ENCODE measurements around the gene CARD19.

Gene CARD19

GRCh38 chr9:93130861-93131481 lies 35.0 kb downstream of the CARD19 start:
- Histone ChIP-seq H3K9me3 (ENCODE audit: control insufficient read depth, insufficient read depth, low read length) (no peaks in the 10 kb centered on the region), H3K4me1 (ENCODE audit: insufficient read depth, low read length) (peaks cover 19% of the 10 kb centered on the region; the same call in 1 of the 2 replicates), H3K36me3 (ENCODE audit: insufficient read depth, low read length) (no peaks in the 10 kb centered on the region), H3K9ac (ENCODE audit: low read depth, low read length) (no peak overlapping the region)

- Histone ChIP-seq H3K36me3 (ENCODE audit: insufficient read depth, low read length) (no peaks in the 10 kb centered on the region), H3K4me1 (ENCODE audit: insufficient read depth, low read length) (peaks cover 16% of the 10 kb centered on the region; the same call in 1 of the 2 replicates), H3K9me3 (ENCODE audit: control insufficient read depth, insufficient read depth, low read length) (no peaks in the 10 kb centered on the region), H3K9ac (ENCODE audit: low read depth, low read length) (no peak overlapping the region)
Observed at GRCh38 chr9:93131599-93132286, 35.7 kb downstream of the CARD19 start.

DNA sequence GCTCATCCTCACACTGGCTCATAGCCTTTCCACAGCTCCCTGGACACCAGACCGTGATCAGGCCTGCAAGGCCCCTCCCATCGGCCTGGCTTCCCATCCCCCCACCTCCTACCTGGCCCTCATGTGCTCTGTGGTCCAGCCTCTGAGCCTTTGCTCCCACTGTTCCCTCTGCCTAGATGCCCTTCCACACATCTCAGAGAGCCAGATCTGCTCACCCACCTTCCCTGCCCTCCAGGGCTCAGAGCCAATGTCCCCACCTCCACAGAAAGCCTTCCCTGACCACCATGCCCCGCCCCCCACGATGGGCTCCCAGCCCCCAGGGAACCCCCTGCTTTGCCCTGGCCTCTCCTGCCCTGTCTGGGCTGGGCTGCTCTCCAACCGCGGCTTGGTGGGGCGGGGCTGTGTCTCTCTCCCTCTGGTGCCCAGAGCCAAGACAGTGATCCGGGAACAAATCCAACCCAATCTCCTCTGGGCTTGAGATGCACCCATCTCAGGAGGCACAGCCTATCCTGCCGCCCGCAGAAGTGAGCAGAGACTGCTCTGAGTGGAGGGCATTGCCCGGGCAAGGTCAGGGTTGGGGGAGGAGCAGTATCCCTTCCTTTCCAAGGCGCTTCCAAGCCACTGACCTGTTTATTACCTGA lies 36.4 kb downstream of the CARD19 start:
- Histone ChIP-seq H3K4me1 (ENCODE audit: insufficient read depth, low read length) (peaks cover 10% of the 10 kb centered on the region; the same call in 1 of the 2 replicates), H3K36me3 (ENCODE audit: insufficient read depth, low read length) (no peaks in the 10 kb centered on the region), H3K9me3 (ENCODE audit: control insufficient read depth, insufficient read depth, low read length) (no peaks in the 10 kb centered on the region), H3K9ac (ENCODE audit: low read depth, low read length) (peak overlapping the region; percentile 71; the same call in 1 of the 2 replicates)

DNA sequence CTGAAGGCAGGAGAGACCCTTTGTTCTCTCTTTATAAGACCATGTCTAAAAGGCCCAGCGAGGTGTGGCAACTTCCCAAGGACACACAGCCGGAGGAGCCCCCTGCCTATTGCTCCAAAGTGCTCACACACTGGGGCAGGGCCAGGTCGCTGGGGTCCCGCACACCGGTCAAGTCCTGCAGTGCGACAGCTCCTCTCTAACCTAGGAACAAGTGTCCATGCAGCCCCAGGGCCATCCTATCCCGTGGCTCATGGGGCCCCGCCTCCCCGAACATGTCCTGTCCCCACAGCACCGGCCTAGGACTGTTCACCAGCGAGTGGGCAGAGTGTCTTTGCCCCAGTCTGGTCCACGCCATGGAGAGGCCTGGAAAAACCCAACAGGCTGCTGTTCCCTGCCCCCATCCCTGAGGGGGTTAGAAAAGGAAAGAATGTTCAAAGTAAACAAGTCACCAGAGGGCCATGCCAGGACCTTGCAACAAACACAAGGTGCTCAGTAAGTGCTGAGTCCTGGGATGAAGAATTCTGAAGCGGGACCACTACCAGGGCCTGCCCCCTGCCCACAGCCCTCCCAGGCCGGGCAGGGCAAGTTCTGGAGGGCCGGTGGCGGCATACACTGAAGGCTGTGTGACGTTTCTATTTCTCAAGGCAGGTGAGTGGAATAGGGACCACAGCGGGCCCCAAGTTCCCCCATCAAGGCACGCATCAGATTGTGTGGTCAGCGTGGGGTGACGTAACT lies 37.1 kb downstream of the CARD19 start:
- Histone ChIP-seq H3K9me3 (ENCODE audit: control insufficient read depth, insufficient read depth, low read length) (no peaks in the 10 kb centered on the region), H3K9ac (ENCODE audit: low read depth, low read length) (peak overlapping the region; percentile 71), H3K36me3 (ENCODE audit: insufficient read depth, low read length) (no peaks in the 10 kb centered on the region), H3K4me1 (ENCODE audit: insufficient read depth, low read length) (peaks cover 5% of the 10 kb centered on the region; the same call in 1 of the 2 replicates)

DNA sequence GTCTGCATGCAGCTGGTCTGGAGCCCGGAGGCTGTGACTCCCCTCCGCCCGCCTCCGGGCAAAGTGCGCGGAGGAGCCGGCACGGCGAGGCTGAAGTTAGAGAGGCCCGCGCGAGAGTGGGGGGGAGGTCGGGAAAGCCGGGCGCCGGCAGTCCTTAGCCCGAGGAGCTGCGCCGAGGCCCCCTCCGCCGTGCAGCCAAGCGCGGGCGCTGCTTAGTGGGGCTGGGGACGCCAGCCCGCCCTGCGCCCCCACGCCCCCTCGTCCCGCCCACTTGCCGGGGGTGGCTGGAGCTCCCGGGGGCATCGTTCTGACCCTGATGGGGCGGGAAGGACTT lies 37.6 kb downstream of the CARD19 start:
- H3K4me1 ChIP-seq (ENCODE audit: insufficient read depth, low read length), result peaks cover 5% of the 10 kb centered on the region; the same call in 1 of the 2 replicates
- H3K9ac ChIP-seq (ENCODE audit: low read depth, low read length), result peak overlapping the region; percentile 71
- H3K9me3 ChIP-seq (ENCODE audit: control insufficient read depth, insufficient read depth, low read length), result no peaks in the 10 kb centered on the region
- H3K36me3 ChIP-seq (ENCODE audit: insufficient read depth, low read length), result no peaks in the 10 kb centered on the region

DNA sequence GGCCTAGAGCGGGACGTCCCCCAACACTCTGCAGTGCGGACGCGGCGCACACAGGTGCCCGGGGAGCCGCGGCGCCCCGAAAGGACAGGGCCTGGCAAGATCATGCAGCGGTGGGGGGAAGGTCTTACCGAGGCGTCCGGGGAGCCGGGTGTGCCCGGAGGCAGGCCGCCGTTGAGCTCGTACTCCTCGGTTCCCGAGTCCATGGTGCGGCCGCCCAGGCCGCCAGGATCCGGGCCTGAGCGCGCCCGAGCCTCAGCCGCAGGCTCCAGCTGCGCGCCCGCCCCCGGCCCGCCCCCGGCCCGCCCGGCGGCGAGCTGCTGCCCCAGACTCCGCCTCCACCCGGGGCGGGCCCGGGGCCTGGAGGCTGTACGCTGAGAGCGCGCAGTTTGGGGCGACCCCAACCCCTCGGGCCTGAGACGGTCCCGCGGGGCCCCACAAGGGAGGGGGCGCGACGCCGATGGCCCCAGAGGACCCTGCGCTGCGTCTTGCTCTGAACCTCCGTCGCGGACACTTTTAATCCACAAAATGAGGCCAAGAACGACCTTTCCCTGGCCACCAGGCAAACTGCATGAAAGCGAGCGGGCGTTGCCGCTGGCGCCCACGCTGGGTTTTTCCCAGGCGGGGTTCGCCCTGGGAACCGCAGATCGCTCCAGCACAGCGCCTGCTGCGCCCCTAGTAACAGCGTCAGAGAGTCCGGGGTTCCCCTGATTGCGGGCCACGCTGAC lies 38.2 kb downstream of the CARD19 start, which contains the start of gene NINJ1:
TSS of gene NINJ1 (minus strand) at position 237 of the 725 bp plus-strand sequence. CDS start at position 203, 34 bp downstream.
- Histone ChIP-seq H3K4me1 (ENCODE audit: insufficient read depth, low read length) (peaks cover 5% of the 10 kb centered on the region; the same call in 1 of the 2 replicates), H3K36me3 (ENCODE audit: insufficient read depth, low read length) (no peaks in the 10 kb centered on the region), H3K9me3 (ENCODE audit: control insufficient read depth, insufficient read depth, low read length) (no peaks in the 10 kb centered on the region), H3K9ac (ENCODE audit: low read depth, low read length) (peak within 1 kb of the TSS; percentile 71)

- Histone ChIP-seq H3K4me1 (ENCODE audit: insufficient read depth, low read length) (peaks cover 5% of the 10 kb centered on the region; the same call in 1 of the 2 replicates), H3K9ac (ENCODE audit: low read depth, low read length) (peak overlapping the region; percentile 71)
Observed at GRCh38 chr9:93134740-93135444, 38.9 kb downstream of the CARD19 start.

DNA sequence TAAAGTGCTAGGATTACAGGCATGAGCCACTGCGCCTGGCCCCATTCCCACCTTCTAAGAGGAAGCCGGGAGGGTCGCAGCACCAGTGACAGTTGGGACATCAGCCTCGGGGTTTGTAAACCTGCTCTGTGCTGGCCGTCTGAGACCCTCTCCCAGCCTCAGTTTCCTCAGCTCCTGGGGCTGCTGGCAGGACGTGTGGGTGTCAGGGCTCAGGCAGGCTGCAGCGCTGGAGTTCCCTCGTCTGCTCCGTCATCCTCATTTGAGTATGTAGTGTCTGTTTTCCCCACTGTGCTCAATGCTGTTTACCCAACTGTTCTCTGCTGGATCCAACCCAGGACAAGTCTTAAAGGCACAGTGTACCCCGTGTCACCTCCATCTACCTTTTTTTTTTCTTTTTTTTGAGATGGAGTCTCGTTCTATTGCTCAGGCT lies 40.0 kb downstream of the CARD19 start:
- H3K9ac ChIP-seq (ENCODE audit: low read depth, low read length), result no peak overlapping the region
- peaks cover 5% of the 10 kb centered on the region; the same call in 1 of the 2 replicates for H3K4me1 ChIP-seq (ENCODE audit: insufficient read depth, low read length)
- no peaks in the 10 kb centered on the region for H3K9me3 ChIP-seq (ENCODE audit: control insufficient read depth, insufficient read depth, low read length)
- H3K36me3 ChIP-seq (ENCODE audit: insufficient read depth, low read length), result no peaks in the 10 kb centered on the region

More at GRCh38 chr9:93134740-93135444, 38.9 kb downstream of the CARD19 start:
- H3K36me3 ChIP-seq (ENCODE audit: insufficient read depth, low read length), result no peaks in the 10 kb centered on the region
- H3K9me3 ChIP-seq (ENCODE audit: control insufficient read depth, insufficient read depth, low read length), result no peaks in the 10 kb centered on the region

DNA sequence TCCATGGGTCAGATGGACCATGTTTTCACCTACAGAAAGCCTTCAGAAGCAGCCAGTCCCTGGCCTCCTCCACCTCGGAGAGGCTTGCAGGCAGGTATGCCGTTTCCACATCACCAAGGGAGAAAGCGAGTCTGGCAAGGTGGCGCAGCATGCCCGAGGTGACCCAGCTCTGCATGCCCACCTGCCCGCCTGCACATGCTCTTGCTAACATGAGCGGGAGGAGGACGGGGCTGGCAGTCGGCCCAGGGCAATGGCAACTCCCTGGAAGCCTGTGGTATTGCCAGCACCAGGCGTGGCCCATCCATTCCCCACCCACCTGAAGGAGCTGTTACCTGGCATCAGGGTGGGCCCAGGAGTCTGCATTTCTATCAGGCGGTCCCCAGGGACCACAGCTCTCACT lies 41.3 kb downstream of the CARD19 start:
- H3K36me3 ChIP-seq (ENCODE audit: insufficient read depth, low read length), result no peaks in the 10 kb centered on the region
- H3K9ac ChIP-seq (ENCODE audit: low read depth, low read length), result no peak overlapping the region
- no peaks in the 10 kb centered on the region for H3K9me3 ChIP-seq (ENCODE audit: control insufficient read depth, insufficient read depth, low read length)
- no peaks in the 10 kb centered on the region; the same call in 1 of the 2 replicates for H3K4me1 ChIP-seq (ENCODE audit: insufficient read depth, low read length)

- Histone ChIP-seq H3K9me3 (ENCODE audit: control insufficient read depth, insufficient read depth, low read length) (no peaks in the 10 kb centered on the region), H3K9ac (ENCODE audit: low read depth, low read length) (no peak overlapping the region), H3K4me1 (ENCODE audit: insufficient read depth, low read length) (no peaks in the 10 kb centered on the region; the same call in 1 of the 2 replicates), H3K36me3 (ENCODE audit: insufficient read depth, low read length) (no peaks in the 10 kb centered on the region)
Observed at GRCh38 chr9:93138171-93138764, 42.3 kb downstream of the CARD19 start.

GRCh38 chr9:93139365-93140182 lies 43.6 kb downstream of the CARD19 start:
- no peaks in the 10 kb centered on the region for H3K36me3 ChIP-seq (ENCODE audit: insufficient read depth, low read length)
- no peaks in the 10 kb centered on the region for H3K9me3 ChIP-seq (ENCODE audit: control insufficient read depth, insufficient read depth, low read length)
- H3K4me1 ChIP-seq (ENCODE audit: insufficient read depth, low read length), result no peaks in the 10 kb centered on the region; the same call in 1 of the 2 replicates
- no peak overlapping the region for H3K9ac ChIP-seq (ENCODE audit: low read depth, low read length)

DNA sequence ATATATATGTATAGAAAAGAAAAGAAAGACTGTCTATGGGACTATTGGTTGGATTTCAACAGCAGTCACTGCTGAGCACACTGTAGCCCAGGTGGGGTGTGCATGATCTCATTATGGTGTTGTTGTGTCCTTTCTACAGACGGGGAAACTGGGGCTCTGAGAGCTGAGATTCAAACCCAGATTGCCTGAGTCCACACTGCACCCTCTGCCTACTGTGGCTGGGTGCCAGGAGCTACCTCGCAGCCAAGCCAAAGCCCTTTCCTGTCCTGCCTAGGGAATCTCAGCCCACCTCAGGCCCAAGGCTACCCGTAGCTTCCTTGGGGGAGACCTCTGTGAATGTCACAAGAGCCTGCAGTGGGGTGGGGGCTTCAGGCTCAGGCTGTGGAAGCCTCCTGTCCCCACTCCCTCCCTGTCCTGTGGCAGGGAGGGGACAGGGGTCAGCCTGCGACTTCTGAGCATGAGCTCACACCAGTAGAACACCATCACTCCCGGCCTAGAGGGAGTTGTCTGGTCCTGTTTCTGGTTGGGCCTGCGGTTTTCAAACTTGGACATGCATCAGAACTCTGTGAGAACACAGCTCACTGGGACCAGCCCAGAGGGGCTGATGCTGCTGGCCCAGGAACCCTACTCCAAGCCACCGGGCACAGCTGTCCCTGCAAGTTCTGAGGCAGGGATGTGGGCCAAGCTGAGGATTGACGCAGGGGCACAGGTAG lies 45.9 kb downstream of the CARD19 start:
- H3K9me3 ChIP-seq (ENCODE audit: control insufficient read depth, insufficient read depth, low read length), result no peaks in the 10 kb centered on the region
- no peak overlapping the region for H3K9ac ChIP-seq (ENCODE audit: low read depth, low read length)
- H3K36me3 ChIP-seq (ENCODE audit: insufficient read depth, low read length), result no peaks in the 10 kb centered on the region
- no peaks in the 10 kb centered on the region; the same call in 1 of the 2 replicates for H3K4me1 ChIP-seq (ENCODE audit: insufficient read depth, low read length)
